NCI-H1417 (cell line): ENCODE results near the gene CCDC12.

Source experiments
- DNase-seq, 3 experiments: peaks; one replicate each; lab custom pipeline; 2025; lab: John Stamatoyannopoulos, UW

Gene CCDC12

DNA sequence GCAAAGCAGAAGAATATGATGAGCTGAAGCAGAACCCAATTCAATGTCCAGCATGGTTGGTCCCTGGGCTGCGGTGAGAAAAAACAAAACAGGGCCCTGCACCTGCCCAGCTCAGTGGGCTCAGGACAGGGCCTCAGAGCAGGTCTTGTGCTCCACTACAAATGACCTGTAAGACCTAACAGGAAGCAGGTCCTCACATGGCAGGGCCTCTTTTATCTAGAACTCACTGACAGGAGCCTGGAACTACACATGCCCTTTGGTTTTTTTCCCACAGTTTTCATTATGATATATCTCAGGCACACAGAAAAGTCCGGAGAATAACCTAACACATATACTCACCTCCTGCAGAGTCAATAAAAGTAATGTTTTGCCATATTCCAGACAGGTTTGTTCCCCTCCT, 38.4 kb downstream of the CCDC12 start:
- DNase-seq: no peak

DNA sequence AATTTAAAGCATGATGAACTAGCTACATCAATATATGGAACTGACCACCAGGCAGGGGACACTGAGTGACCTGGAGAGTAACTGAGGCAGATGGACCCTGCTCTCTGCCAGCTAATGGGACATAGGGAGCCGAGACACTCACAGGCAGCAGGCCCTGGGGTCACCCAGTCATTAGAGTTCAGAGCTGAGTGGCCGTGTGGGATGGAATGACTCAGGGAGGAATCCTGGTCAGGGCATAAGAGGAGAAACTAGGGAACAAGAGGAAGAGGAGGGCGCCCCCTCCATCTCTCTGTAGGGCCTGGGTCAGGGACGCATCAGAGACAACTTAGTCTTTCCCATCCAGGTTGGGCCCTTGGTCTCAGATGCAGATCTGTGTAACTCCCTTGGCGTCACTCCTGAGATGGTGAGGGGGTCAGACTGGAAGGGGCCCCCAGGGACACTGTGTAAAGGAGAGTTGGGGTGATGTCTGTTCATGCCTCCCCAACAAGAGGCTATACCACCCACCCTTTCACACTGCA, 39.8 kb downstream of the CCDC12 start:
- no peak for DNase-seq

DNA sequence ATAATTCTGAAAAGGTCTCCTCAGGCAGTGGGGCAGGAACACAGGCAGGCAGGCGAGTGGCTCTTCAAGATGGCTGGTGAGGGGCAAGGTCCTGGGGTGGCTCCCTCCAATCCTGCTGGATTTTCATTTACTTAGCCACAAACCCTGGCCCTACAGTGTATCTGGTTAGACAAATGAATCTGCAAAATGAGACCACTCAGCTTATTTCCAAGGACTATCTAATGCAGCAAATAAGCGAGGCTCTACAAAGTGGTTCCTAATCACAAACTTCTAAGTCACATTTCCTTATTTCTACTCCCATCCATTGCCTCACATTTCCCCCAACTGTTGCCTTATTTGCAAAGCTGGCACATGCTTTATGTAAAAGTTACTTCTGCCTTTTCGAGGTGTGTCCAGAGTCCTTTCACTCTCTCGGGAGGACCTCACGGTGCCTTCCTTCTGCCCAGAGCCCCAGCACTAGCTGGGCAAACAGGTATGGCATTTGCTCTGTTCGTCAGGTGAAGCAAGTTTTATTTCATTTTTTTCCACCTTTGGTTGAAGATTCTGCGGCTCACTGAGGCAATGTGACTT, 40.5 kb downstream of the CCDC12 start:
- no peak for DNase-seq

DNA sequence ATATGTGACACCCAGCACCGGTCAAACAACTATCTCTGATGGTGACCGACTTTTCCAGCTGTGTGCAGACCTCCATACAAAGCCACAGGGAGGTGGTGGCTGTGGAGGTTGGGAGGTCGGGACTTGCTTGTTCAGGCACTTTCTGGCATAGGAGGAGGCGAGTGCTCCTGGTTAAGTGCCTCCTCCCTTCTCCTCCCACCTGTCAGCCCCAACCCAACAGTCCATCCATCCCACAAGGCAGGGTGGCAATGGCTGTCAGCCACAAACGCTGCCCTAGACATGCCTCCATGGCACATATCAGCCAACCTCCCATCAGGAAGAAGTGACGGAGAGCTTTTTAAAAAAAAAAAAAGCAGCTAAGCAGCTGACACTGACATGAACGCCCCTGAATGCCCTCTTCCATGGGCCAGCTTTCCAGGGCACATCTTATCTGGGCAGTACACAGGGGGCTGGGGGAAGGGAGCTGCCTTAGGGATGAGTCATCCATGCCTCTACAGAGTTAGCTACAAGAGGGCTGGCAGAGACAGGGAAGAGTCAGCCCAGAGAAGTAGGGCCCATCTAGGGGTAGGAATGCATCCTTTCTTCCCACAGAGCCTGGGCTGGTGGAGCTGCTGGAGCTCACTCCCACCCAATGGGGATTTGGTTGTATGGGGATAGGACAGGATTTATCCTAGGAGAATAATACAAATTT, 41.2 kb downstream of the CCDC12 start:
- no peak for DNase-seq

DNA sequence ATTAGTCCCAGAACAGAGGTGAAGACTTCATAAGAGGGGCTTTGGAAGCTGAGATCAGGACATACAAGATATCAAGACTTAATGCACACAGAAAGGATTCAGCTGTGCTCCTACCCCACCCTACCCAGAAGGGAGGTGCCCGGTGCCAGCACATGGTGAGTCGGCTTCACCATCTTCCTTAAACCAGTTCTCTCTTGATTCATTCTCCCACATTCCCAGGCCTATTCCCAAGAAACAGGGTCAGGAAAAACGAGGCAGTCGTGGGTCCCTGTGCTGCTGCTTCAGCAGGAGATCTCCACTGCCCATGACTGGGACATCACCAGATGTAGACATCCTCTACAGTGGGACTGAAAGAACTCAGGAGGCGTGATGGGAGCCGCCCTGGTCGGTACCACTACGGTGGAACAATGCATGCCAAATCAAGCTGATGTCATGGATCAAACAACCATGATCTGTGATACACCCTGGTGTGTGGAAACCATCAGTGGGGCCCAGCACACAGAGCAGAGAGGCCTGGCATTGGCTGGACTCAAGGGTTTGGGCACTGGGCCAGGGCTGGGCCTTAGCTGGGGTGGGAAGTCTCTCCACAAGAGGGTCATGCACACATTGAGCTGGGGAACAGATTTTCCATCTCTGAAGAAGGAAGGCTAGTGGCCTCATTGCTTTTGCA, 41.9 kb downstream of the CCDC12 start:
- no peak for DNase-seq

DNA sequence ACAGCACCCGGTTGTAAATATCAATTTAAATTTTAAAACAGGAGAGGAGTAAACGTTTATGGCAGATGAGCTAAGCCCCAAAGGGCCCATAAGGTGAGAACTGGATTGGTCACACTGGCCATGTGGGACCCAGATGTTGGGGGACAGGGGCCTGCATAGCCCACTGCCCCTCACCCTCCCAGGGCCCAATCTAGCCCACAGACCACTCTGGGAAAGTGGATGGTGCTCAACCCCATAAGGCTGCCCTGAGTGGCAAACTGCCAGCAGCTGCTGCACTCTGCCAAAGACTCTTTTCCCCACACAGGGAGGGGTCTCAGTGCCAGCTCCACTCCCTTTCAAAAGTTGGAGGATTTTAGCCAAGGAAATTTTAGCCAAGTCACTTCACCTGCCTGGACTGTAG, 42.5 kb downstream of the CCDC12 start:
- no peak for DNase-seq

DNA sequence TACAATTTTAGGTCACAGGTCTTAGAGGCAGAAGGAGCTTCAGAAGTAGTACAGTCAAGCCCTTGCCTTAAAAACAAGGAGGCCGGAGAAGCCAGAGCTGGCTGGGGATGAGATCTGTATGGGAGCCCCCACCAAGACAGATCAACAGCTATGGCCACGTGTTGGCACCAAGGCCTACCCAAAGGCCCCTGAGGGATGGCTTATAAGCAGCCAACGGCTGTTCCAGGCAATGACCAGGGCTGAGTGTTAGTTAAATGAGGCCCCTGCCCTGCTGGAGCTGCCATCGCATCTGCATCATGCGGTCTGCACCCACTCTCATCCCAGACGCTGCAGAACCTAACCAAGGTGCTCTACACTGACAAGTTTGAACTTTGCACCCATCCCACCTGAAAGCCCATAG, 43.3 kb downstream of the CCDC12 start:
- no peak for DNase-seq

DNA sequence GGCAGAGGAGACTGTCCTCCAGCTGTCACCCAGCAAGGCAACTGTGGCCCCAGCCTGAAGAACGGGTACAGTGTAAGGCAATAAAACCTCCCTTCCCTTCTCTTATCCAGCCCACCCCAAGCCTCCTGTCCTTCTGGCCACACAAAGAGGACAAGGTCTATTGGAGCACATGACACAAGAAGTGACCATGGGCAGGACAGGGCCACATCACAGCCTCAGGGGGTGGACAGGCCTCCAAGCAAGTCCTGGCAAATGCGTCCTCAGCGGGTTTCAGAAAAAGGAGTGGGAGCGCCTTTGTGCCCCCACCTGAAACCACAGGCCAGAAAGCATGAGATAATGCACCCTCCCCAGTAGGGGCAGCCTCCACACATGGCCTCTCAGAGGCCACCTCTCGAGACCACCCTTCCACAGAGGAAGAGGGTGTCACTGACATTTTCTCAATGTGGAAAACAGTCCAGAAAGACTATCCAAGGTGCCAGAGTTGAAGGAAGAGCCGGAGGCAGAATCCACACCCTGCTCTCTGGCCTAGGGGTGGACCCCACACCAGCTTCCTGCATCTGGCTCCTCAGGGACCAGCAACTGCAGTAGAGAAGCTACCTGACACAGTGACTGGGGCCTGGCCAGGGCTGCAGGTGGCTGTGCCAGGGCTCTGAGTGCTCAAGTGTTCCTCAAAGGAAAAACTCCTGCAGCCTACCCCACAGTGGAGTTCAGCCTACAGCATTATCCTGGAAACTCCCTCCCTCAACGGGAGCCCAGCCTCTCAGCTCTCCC, 43.9 kb downstream of the CCDC12 start:
- no peak for DNase-seq

DNA sequence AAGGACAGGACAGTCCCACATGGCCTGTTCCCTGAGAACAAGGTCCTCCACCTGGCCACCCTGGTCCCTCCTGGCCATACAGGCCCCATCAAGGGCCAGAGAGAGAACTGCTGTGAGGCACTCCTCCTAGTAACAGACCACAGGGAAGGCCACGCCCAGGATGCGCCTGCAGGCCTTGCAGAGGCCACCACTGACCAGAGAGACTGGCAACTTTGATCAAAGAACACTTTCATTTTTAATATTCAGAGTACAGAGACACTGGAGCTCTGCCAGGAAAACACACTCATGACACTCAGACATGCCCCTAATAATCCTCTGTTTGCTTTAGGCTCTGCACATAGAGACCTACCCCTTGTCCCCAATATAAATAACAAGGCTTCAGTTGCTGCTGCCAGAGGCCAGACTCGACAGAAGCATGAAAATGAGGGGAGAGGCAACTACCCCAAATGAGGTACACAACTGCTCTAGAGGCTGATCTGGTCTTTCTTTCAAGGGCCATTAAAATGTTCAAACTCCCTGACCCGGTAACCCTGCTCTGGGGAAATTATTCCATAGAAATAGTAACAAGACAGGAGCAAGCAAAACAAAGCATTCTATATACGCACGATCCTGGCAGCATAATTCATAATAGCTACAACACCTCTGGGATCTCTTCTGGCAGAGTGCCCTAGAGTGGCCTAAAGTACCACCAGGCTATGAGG, 44.8 kb downstream of the CCDC12 start:
- DNase-seq: peak in 2 of 3 experiments; percentile 37 to 77

DNA sequence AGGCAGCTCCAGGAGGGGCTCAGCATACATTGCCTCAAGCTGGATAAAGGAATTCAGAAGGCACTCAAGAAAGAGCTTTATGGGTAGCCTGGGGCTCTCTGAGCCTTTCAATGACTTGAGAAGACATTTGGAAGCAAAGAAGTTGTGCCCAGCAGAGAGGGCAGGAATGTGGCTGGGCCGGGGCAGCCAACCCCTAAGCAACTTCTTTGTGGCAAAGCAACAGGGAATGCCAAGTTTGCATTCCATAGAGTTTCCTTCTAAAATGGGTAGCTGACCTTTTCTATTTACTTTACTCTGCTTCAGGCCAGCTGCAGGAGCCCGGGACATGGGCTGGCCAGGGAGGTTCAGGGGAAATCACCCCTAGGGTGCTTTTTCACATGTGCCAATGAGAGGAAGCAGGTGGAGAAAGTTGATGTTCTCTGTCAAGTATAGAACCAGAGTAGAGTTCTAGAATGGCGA, 45.6 kb downstream of the CCDC12 start:
- no peak for DNase-seq

DNA sequence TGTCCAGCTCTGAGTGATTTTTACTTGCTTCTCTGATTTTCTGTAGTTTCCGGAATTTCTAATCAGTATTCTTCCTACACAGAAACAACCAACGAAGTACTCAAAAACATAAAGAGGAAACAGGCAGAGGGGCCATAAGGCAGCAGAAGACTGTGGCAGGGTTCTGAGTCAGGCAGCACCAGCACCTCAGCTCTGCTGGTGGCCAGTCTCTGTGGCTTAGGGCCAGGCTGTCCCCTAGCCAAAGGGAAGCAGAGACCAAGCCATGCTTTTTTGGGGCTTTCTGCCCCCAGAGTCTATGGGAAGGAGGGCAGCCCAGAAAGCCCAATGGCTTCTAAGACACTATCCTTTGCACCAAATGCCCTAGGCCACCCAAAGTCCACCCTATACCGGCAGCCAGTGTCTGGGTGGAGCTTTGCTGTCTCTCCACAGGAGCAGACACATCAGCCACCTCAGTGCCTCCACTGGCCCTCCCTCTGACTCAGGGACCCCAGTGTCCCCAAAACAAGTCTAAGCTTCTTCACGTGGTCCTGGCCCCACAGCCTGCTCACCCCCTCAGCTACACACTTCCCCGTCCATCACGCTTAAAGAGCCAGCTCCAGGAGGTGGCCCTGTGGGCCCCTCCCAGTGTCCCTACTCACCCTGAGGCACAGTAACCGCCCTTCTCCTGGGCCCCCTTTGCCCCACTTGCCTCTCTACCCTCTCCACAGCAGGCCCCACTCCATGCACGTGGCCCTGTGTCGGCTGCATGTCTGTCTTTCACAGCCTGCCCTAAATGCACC, 46.2 kb downstream of the CCDC12 start:
- no peak for DNase-seq

DNA sequence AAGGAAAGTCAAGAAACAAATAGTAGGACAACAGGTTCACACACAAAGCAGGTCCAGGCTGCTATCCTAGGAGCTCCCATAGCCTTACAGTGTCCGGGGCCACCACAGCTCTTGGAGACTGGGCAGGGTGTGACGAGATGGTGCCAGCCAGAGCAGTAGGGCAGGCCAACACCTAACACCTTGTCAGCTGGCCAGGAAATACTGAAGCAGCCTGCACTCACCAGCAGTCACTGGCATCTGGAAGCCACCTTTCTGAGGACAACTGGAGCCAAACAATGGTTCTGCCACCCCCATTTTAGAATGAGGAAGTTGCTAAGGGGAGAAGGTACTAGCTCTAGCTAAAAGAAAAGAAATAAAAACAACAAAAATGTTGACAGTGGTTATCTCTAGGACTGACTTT, 47.2 kb downstream of the CCDC12 start:
- no peak for DNase-seq

DNA sequence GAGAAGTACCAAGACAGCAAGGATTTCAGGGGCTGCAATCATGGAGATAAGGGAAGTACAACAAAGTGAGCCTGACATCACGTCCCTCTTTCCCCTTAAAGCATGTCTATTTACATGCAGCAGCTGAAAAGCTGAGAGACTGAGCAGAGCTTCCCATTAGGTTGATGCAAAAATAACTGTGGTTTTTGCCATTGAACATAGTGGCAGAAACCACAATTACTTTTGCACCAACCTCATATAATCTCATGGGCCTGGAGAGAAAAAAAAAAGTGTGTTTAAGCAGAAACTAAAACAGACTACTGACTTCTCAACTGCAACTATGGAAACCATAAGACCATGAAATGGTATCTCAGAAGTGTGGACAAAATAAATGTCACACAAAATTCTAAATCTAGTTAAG, 48.3 kb downstream of the CCDC12 start:
- no peak for DNase-seq

DNA sequence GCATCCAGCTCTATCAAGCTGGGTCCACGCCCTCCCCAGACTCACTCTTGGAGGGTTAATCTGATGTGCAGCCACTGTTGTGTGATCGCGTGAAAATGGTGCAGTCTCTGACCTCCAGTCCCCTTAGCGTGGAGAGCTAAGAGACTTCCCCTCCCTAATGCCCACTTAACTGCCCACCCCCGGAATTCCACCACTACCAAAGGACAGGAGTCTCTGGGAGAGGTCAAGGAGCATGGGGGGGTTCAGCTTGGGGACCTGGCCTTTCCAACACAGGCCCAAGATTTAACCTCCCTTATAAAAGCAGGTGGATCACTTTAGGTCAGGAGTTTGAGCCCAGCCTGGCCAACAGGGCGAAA, 48.8 kb downstream of the CCDC12 start:
- DNase-seq: no peak

DNA sequence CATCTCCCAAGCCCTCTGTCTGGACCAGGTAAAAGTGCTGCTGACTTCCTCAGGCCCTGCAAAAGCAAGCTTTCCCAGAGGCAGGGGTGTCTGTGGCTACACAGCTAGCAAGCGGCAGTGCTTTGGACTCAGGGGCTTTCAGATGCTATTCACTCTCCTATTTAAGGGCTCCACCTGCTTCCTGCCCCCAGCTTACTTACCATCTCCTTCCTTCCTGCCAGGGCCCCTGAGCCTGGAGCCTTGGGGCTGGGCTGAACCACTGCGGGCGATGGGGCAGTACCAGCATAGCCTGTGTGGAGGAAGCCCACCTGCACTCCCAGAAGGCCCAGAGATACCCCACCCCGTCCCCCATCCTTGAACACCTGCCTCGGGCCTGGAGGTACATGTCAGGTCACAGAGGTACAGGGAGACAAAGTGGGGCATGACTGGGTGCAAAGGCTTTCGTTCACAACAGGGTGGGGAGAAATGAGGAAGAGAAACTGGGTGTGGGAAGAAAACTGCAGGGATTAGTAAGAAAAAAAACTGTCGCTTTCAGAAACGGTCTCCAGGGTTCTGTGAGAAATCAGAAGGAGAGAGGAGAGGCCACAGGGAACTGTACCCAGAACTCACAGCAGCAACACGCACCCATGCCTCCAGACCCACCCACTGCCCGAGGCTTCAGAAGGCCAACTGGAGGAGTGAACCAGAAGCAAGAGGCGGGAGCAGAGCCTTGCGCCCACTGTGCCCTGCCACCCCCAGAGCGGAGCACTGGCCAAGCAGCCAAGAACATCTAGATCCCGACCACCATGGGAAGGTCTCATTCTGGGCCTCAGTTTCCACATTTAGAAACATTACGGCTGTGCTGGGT, 49.5 kb downstream of the CCDC12 start:
- no peak for DNase-seq

DNA sequence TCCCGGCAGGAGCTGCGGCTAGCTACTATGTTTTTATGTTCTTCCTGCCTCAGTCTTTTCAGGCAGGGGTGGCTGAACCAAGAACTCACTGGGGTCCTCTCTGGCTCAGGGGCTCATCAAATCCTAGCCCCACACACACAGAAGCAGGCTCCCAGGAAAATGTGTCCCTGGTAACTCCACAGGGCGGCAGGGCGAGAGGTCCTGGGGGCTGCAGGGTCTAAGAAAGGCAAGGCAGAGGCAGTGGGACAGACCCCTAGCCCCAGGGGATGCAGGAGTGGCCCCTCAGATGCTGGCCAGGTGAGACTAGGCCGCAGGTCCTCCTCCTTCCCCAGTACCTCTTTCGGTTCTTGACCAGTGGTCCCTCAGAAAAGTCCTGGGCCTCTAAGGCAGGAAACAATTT, 50.1 kb downstream of the CCDC12 start:
- DNase-seq: no peak

DNA sequence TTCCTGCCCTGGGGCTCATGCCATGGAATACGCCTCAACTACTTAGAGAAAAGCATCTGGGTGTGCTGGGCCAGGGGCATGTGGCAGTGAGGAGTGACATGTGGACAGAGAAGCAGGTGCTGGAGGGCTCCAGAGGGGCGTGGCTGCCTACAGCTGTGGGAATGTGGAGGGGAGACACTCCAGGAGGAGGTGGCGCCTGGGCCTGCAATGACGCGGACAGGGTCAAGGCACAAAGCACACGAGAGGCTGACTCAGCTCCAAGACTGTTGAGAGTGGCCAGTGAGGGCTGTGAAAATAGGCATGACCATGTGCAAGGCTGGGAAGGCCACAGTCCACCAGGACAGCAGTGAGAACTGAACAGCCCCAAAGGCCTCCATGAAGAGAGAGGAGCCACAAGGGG, 50.5 kb downstream of the CCDC12 start:
- DNase-seq: no peak

DNA sequence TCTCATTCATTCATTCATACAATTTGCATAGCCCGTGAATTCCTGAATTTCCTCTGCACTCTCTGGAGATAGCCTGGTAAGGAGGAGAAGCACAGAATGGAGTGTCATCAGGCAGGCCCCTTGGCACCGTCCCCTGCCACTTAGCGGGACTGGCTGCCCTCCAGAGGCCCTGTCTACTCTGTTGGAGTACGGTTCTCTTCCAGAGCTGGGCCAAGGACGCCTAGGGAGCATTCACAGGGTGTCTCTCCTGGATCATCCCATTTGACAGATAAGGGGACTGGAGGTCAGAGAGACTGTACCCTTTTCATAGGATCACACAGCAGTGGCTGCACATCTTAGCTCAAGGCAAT, 51.0 kb downstream of the CCDC12 start:
- DNase-seq: no peak

DNA sequence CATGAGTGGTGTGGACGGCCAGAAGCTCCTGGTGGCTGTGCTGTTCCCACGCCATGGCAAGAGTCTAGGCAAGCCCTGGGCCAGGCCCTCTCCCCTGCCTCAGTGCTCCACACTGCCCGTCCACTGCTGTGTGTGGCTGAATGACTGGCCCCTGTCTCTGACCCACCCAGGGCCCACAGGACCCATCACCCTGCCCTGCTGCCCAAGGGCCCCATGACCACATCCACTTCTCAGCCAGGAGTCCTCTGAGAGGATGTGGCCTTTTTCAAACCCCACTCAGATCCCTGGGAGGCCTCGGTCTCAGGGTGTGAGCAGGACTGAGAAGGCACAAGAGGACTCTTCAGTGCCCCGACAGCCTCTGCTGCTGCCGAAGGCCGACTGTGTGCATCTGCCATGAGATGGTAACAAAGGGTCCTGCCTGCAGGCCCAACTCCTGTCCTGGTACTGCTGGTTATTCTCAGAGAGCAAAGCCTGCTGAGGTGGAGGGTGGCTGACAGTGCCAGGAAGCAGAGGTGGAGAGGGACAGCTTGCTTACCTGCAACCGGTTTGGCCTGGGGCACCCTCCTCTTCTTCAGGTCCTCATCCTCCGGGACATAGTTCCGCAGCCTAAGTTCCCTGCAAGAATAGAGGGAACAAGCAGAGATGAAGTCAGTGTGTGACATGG, 51.5 kb downstream of the CCDC12 start:
- no peak for DNase-seq
